ENCODE results near the gene MAP4K4. TPM values are rescaled to one million over a fixed set of nuclear protein-coding genes. Genes with fewer than 3 reads are reported as not detected.

Gene MAP4K4
- total RNA-seq, 4 donors from 2014 or later = 40.0 to 85.5 (median 59.5) TPM

- DNase-seq = no peak
- no peak for ATAC-seq
- H3K27ac ChIP-seq = no peak overlapping the region
- intact Hi-C loops (cut with DNase I; ENCODE audit: low total_unique reads) (no loop called here), in situ Hi-C loops (cut with MboI; ENCODE audit: low sequenced_read_pairs in 4 of 4) (no loop called here)
- H3K27me3 ChIP-seq = no peaks in the 10 kb centered on the region
- H3K4me3 ChIP-seq = no peak overlapping the region
- peaks cover under 1 to 22% of the 10 kb centered on the region in 2 donors for H3K4me1 ChIP-seq
- no peaks in the 10 kb centered on the region for H3K36me3 ChIP-seq
- H3K9me3 ChIP-seq = no peaks in the 10 kb centered on the region
- TF ChIP-seq CTCF (IDR thresholded peaks at IDR 0.05 in 4 of 5, conservative IDR thresholded peaks at IDR 0.05 in 1 of 5) = no peak
- TF ChIP-seq POLR2A (IDR thresholded peaks at IDR 0.05) = no peak
These were observed 27.5 kb downstream of the MAP4K4 start for GRCh38 chr2:101725038-101725437.

GRCh38 chr2:101725515-101726192 lies 28.1 kb downstream of the MAP4K4 start:
- H3K9me3 ChIP-seq = no peaks in the 10 kb centered on the region
- H3K27ac ChIP-seq = no peak overlapping the region
- no peaks in the 10 kb centered on the region for H3K27me3 ChIP-seq
- TF ChIP-seq POLR2A (IDR thresholded peaks at IDR 0.05) = no peak
- no peak for TF ChIP-seq CTCF (IDR thresholded peaks at IDR 0.05 in 4 of 5, conservative IDR thresholded peaks at IDR 0.05 in 1 of 5)
- H3K4me1 ChIP-seq = peaks cover 6 to 25% of the 10 kb centered on the region in 2 donors
- ATAC-seq = no peak
- no peaks in the 10 kb centered on the region for H3K36me3 ChIP-seq
- DNase-seq = no peak
- in situ Hi-C loops (cut with MboI; ENCODE audit: low sequenced_read_pairs in 4 of 4) (no loop called here), intact Hi-C loops (cut with DNase I; ENCODE audit: low total_unique reads) (no loop called here)
- H3K4me3 ChIP-seq = no peak overlapping the region

- Histone ChIP-seq H3K27ac (no peak overlapping the region), H3K9me3 (no peaks in the 10 kb centered on the region), H3K36me3 (no peaks in the 10 kb centered on the region), H3K27me3 (no peaks in the 10 kb centered on the region), H3K4me3 (no peak overlapping the region), H3K4me1 (peaks cover 32 to 49% of the 10 kb centered on the region in 2 donors)
- no peak for ATAC-seq
- DNase-seq = no peak
- intact Hi-C loops (cut with DNase I; ENCODE audit: low total_unique reads) = no loop called here
- TF ChIP-seq CTCF (IDR thresholded peaks at IDR 0.05 in 4 of 5, conservative IDR thresholded peaks at IDR 0.05 in 1 of 5) (no peak), POLR2A (IDR thresholded peaks at IDR 0.05) (no peak)
- in situ Hi-C loops (cut with MboI; ENCODE audit: low sequenced_read_pairs in 4 of 4) = no loop called here
These were observed 31.4 kb downstream of the MAP4K4 start for GRCh38 chr2:101728865-101729264.

- H3K36me3 ChIP-seq = no peaks in the 10 kb centered on the region
- no peak overlapping the region for H3K4me3 ChIP-seq
- DNase-seq = no peak
- no peak overlapping the region for H3K27ac ChIP-seq
- no peak for TF ChIP-seq CTCF (IDR thresholded peaks at IDR 0.05 in 4 of 5, conservative IDR thresholded peaks at IDR 0.05 in 1 of 5)
- no peaks in the 10 kb centered on the region for H3K27me3 ChIP-seq
- no peaks in the 10 kb centered on the region for H3K9me3 ChIP-seq
- no peak for ATAC-seq
- intact Hi-C loops (cut with DNase I; ENCODE audit: low total_unique reads) (no loop called here), in situ Hi-C loops (cut with MboI; ENCODE audit: low sequenced_read_pairs in 4 of 4) (no loop called here)
- peaks cover 40 to 57% of the 10 kb centered on the region in 2 donors for H3K4me1 ChIP-seq
These were observed 32.1 kb downstream of the MAP4K4 start for GRCh38 chr2:101729521-101730190.
